Middle frontal gyrus (tissue), 1 donor: ENCODE measurements around the gene CEP85L.

Experiments
- DNase-seq: peaks from one replicate; pipeline ENCODE4 v3.0.0-alpha.2; 2015; ENCODE audit warnings: low spot score; ENCODE audit errors: extremely low spot score

CEP85L gene

GRCh38 chr6:118661831-118662230 lies 10.4 kb upstream of the CEP85L start:
- no peak for DNase-seq

- DNase-seq: no peak
Measured at GRCh38 chr6:118660218-118660569, 8.8 kb upstream of the CEP85L start.

GRCh38 chr6:118659513-118660217 lies 8.3 kb upstream of the CEP85L start:
- DNase-seq: no peak

GRCh38 chr6:118656847-118657451 lies 5.6 kb upstream of the CEP85L start:
- no peak for DNase-seq

GRCh38 chr6:118652051-118652615 lies 742 bp upstream of the CEP85L start:
- DNase-seq: no peak

- no peak for DNase-seq
Measured at GRCh38 chr6:118650582-118651281, 659 bp downstream of the CEP85L start.

- no peak for DNase-seq
Measured at GRCh38 chr6:118649918-118650581, 1.3 kb downstream of the CEP85L start.

GRCh38 chr6:118648866-118649554 lies 2.4 kb downstream of the CEP85L start:
- DNase-seq: no peak

- no peak for DNase-seq
Measured at GRCh38 chr6:118646977-118647376, 4.4 kb downstream of the CEP85L start.

- DNase-seq: no peak
Measured at GRCh38 chr6:118645395-118645794, 6.0 kb downstream of the CEP85L start.

GRCh38 chr6:118644007-118644406 lies 7.4 kb downstream of the CEP85L start:
- no peak for DNase-seq

GRCh38 chr6:118641042-118641441 lies 10.3 kb downstream of the CEP85L start:
- no peak for DNase-seq

- DNase-seq: no peak
Measured at GRCh38 chr6:118639054-118639964, 12.1 kb downstream of the CEP85L start.

- DNase-seq: no peak
Measured at GRCh38 chr6:118638288-118638687, 13.1 kb downstream of the CEP85L start.

GRCh38 chr6:118635909-118636735 lies 15.3 kb downstream of the CEP85L start:
- DNase-seq: no peak

GRCh38 chr6:118632359-118632758 lies 19.0 kb downstream of the CEP85L start:
- no peak for DNase-seq

- no peak for DNase-seq
Measured at GRCh38 chr6:118630923-118631322, 20.5 kb downstream of the CEP85L start.

GRCh38 chr6:118630067-118630466 lies 21.3 kb downstream of the CEP85L start:
- DNase-seq: no peak

- DNase-seq: no peak
Measured at GRCh38 chr6:118627724-118628123, 23.7 kb downstream of the CEP85L start.
